GM18526 (cell line): Measurements from ENCODE around the gene SLC7A14.

Experiments
- POLR2A ChIP-seq: IDR thresholded peaks from 3 replicates; pipeline ENCODE4 v1.6.1; 2011; ENCODE audit not compliant: insufficient read length; ENCODE audit errors: extremely low read depth

Gene SLC7A14

DNA sequence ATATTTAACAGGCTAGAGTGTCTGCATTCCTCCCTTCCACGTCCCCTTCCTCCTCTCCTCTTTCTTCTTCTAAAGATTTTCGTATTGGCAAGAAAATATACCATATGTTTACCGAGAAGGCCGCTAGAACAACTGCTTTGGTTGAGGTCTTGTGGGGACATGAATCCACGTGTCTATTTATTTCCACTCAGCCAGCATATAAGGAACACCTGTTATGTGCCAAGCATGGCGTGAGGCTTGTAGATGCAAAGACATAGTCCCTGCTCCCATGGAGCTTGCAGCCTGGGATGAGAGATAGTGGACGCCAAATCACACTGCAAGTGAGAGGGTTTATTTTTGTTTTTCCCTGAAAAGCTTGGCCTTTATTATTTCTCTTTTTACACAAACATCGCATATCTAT, 57.1 kb downstream of the SLC7A14 start:
- TF ChIP-seq POLR2A, result no peak

GRCh38 chr3:170524073-170524472, 61.8 kb downstream of the SLC7A14 start:
- no peak for TF ChIP-seq POLR2A

DNA sequence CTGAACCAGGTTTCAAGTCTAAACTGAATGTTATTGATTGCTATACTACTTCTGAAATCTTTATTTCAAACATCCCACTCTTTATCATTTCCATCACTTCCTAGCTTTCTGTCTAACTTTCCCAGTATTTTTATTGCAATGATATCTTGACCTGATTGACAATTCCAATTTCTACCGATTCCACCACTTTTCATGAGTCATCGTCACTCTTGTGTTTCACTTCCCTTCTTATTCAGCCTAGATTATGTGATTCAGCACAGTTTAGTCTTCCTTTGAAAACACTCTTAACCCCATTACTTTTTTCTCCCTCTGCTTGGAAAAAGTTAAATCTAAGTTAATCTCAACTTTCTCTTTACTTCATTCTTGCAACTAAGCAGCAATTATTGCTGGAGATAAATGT, 62.6 kb downstream of the SLC7A14 start:
- no peak for TF ChIP-seq POLR2A

- TF ChIP-seq POLR2A, result no peak
These were observed 63.7 kb downstream of the SLC7A14 start for GRCh38 chr3:170522201-170522600.

- TF ChIP-seq POLR2A, result no peak
These were observed 64.9 kb downstream of the SLC7A14 start for GRCh38 chr3:170520996-170521395.

DNA sequence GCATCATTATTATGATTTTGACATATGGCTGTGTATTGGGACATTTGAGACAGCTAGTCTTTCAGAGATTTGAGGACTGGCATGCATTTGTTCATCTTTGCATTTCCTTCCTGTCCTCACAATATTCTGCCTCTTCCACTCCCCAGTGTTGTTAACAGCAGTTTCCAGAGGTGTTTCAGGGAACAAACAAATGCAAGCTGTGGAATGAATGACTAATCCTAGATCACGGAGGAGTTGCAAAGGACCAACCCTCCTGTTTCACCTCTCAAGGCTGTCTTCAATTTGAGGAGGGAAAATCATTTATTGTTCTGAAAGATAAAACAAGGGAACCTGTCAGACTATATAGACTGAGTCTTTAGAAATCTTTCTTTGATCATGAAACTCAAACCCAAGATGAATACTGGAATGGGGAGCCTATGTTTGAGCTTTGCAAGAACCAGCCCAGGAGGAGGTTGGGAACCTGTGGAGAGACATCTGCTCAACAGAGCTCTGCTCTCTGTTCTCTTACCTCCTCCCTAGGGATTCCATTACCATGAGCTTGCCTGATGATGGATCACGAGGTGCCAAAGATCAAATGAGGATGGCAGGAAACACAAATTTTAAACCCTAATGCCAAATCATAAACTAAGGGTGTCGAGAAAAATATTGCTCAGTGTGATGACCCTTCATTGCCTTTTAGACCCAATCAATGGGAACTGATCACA, 68.5 kb downstream of the SLC7A14 start:
- no peak for TF ChIP-seq POLR2A

GRCh38 chr3:170513642-170514041, 72.2 kb downstream of the SLC7A14 start:
- no peak for TF ChIP-seq POLR2A

- no peak for TF ChIP-seq POLR2A
These were observed 74.5 kb downstream of the SLC7A14 start for GRCh38 chr3:170511371-170511770.

DNA sequence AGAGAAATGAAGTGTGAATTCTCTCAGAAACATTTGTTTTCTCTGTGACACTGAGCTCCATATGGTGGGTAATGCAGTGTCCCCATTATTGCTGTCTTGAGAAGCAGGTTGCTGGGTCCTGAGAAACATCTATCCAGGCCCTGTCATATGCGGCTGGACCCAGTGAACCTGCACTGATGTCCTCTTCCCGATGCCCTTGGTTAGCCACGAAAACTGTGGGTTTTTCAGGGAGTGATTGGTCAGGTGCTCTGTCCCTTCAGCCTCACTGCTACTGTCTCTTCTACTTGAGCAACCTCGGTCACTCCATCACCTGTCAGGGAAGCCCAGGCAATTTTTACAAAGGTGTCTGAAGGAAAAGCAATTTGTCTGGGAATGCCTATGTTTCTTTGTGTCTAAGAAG, 77.0 kb downstream of the SLC7A14 start:
- TF ChIP-seq POLR2A, result no peak

DNA sequence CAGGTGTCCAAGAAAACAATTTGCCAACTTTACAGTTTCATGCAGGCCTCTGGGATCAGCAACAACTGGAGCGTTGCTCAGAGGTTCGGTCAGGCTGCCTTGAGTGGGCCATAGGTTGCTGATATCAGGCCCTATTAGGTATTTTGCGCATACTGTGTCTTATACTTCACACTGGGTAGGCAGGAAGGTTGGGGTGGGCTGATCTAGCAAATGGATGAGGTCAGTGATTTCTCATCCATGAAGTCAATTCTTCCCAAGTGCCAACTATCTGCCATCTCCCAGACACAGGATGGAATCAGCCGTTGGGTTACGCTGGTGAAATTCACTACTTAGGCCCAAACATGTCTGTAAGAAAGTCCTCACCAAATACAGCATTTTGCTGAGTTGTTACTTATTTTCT, 77.6 kb downstream of the SLC7A14 start:
- no peak for TF ChIP-seq POLR2A

DNA sequence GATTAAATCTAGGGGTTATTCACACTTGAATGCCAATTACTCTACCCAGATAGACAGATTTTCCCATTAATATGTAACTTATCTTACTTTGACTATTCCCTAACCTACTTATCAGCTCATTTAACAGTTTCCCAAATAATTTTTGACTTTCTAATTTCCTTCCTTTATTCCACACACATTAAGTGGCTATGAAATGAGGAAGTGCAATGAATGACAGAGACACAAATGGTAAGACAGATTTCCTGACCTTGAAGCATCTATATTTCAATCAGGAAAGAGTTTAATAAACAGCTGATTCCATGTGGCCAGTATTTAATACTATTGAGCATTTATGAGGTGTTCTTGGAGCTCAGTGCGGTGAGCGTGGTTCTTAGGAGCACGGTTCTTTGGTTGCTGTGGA, 78.8 kb downstream of the SLC7A14 start:
- no peak for TF ChIP-seq POLR2A

DNA sequence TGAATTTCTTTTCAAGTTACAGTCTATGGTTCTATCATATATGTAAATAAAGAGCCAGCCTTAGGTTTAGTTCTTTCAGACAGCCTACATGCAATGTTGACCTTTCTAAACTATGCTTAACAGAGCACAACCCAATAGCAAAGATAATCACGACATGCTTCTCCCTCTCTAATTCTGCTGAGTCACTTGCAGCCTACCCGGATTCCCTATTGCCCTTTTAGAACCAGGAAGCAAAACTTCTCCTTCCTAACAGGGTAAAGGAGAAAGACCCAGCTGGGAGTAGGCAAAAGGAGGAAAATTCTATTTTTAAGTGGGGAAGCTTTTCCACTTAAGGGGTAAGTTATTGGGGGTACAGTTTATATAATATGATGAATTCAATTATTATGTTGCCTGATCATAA, 79.3 kb downstream of the SLC7A14 start:
- TF ChIP-seq POLR2A, result no peak

- TF ChIP-seq POLR2A, result no peak
These were observed 83.6 kb downstream of the SLC7A14 start for GRCh38 chr3:170502297-170502696.

- no peak for TF ChIP-seq POLR2A
These were observed 84.9 kb downstream of the SLC7A14 start for GRCh38 chr3:170500995-170501394.

- TF ChIP-seq POLR2A, result no peak
These were observed 85.4 kb downstream of the SLC7A14 start for GRCh38 chr3:170500462-170500861.

DNA sequence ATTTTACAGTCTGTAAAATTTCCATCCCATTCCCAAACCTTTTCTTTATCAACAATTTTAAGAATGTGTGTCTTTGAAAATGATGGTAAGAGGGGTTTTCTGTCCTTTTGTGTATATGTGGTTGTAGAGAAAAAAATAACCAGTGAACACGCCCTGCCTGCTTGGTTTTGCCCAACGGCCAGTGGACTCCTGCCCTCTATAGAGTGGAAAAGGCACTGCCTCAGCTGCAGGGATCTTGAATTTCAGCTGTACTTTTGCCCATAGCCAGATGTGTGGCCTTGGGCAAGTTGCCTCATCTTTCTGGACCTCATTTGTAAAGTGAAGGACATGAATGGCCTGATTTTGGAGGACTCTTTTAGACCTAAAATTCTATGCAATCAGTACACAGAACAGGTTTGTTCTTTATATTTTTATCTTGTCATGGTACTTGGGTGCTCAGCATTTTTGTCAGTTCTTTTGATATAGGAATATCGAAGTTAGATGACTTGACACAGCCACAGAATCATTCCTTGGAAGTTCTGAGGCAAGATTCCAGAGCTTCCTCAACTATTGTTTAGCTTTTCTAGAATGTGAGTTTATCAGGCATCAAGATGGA, 86.2 kb downstream of the SLC7A14 start:
- TF ChIP-seq POLR2A, result no peak

DNA sequence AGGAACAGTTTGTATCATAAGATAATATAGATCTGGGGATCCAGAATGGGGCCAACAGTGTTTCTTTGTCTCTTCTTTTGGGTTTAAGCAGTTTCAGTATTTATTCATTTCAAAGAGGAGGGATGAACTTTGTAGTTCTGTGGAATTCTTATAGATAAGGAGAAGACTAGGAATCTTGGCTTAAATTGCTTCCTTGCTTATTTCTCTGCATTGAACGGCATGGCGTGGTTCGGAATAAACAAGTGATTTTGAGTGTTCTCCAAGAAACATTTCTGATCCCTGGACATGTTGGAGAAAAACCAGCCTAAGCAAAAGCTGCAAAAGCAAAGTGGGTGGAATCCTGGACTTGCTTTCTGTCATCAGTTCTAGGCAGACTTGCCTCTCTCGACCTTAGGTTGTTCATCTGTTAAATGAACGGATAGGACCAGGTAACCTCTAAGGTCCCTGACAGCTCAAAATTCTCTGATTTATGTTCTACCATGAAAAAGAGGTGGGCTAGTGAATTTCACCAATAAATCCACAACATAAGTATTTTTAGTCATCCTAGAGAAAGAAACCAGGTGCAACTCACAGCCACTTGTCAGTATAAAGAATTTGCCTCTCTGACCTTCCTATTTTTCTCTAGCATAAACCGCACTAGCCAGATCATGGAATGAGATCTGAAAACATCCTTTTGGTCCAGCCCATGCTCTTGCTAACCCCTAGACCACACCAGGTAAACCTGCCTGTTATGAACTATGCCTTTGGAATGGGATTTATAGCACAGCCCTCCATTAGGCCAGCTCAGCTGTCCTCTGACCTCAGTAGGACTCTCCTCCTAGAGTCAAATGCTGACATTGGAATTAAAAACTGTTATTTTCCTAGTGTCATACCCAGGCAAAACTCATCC, 88.4 kb downstream of the SLC7A14 start:
- no peak for TF ChIP-seq POLR2A

- no peak for TF ChIP-seq POLR2A
These were observed 89.1 kb downstream of the SLC7A14 start for GRCh38 chr3:170496868-170497140.
